ENCODE results near the gene GPR157.

GRCh38 chr1:9050803-9051202, 78.1 kb downstream of the GPR157 start:
- no peak for TF ChIP-seq EZH2phosphoT487 (IDR thresholded peaks at IDR 0.05; ENCODE audit: insufficient read depth, low read depth)
- no peak for TF ChIP-seq EZH2 (IDR thresholded peaks at IDR 0.05; ENCODE audit: insufficient read depth, poor library complexity, severe bottlenecking)
